Endothelial cell of umbilical vein (primary cell): ENCODE measurements around the gene ELP4.

Experiments
- EZH2 ChIP-seq: IDR thresholded peaks from 2 replicates; pipeline ENCODE4 v1.6.1; 2012; ENCODE audit warnings: borderline replicate concordance, low read depth, mild to moderate bottlenecking, moderate library complexity, low read length, inconsistent platforms; ENCODE audit not compliant: severe bottlenecking
- FOS ChIP-seq: IDR thresholded peaks from 2 replicates; pipeline ENCODE4 v1.6.1; 2011; ENCODE audit warnings: mild to moderate bottlenecking, low read length, moderate library complexity, borderline replicate concordance; ENCODE audit not compliant: insufficient read depth
- GATA2 ChIP-seq: IDR thresholded peaks from 2 replicates; pipeline ENCODE4 v1.7.0; 2011; ENCODE audit warnings: low read depth, mild to moderate bottlenecking, moderate library complexity, mixed read lengths, low read length; ENCODE audit not compliant: insufficient read length, insufficient read depth
- POLR2A ChIP-seq: IDR thresholded peaks from 2 replicates; pipeline ENCODE4 v1.6.1; 2012; ENCODE audit warnings: low read depth, mild to moderate bottlenecking, control low read depth, low read length
- POLR2AphosphoS5 ChIP-seq: IDR thresholded peaks from 2 replicates; pipeline ENCODE4 v1.6.1; 2012; ENCODE audit warnings: low read depth, mild to moderate bottlenecking, control low read depth, low read length, moderate library complexity; ENCODE audit not compliant: insufficient read depth
- TF ChIP-seq, protein P1 (sequence below), 2 donors: IDR thresholded peaks; 1 replicate in 1 of 2; 2 replicates in 1 of 2; pipeline ENCODE4 v1.5.1; 2011; ENCODE audit warnings: low read length in 2 of 2, mild to moderate bottlenecking in 2 of 2, moderate library complexity in 2 of 2, control low read depth in 1 of 2, inconsistent platforms in 1 of 2, low read depth in 1 of 2; ENCODE audit not compliant: insufficient read depth in 1 of 2; ENCODE audit errors: extremely low read depth in 1 of 2

DNA sequence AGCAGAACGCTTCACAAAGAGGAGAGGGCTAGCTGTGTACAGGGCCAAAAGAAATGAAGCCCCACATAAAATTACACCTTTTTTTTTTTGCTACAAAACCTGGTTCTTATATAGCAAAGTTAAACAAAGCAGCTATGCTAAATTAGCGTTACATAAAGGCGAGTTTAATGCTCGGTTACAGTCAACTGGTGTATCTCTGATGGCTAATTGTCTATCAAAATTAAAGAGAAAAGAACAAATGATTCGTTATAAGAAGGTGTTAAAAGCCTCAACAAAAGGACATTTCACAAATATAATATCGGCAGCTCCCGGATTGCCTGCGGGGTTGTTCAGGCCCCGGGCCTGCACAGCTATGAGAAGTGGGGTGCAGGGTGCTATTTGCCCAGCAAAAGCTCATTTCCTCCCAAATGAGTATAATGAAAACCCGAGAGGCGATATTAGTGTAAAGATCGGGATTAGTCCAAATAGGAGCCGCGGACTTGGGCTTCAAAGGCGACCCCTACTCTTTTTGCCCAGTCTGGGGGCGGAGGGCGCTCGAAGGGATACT, 314.8 kb downstream of the ELP4 start:
- TF ChIP-seq POLR2AphosphoS5 (no peak), POLR2A (no peak), EZH2 (no peak), GATA2 (no peak), FOS (no peak)
- TF ChIP-seq, protein P1, sequence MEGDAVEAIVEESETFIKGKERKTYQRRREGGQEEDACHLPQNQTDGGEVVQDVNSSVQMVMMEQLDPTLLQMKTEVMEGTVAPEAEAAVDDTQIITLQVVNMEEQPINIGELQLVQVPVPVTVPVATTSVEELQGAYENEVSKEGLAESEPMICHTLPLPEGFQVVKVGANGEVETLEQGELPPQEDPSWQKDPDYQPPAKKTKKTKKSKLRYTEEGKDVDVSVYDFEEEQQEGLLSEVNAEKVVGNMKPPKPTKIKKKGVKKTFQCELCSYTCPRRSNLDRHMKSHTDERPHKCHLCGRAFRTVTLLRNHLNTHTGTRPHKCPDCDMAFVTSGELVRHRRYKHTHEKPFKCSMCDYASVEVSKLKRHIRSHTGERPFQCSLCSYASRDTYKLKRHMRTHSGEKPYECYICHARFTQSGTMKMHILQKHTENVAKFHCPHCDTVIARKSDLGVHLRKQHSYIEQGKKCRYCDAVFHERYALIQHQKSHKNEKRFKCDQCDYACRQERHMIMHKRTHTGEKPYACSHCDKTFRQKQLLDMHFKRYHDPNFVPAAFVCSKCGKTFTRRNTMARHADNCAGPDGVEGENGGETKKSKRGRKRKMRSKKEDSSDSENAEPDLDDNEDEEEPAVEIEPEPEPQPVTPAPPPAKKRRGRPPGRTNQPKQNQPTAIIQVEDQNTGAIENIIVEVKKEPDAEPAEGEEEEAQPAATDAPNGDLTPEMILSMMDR (IDR thresholded peaks at IDR 0.05; ENCODE audit: extremely low read depth in 1 of 2, insufficient read depth in 1 of 2, low read depth in 1 of 2, low read length in 2 of 2) = no peak
